B cell (primary cell): Measurements from ENCODE around the gene TMEM120B. TPM values are rescaled to one million over a fixed set of nuclear protein-coding genes. Genes with fewer than 3 reads are reported as not detected.

Experiments
- ATAC-seq: fragments of 200-7000 bp; cut with Tn5 transposase; one replicate; pipeline ENCODE4 v1.10.0; 2021; ENCODE audit warnings: low read depth, mild to moderate bottlenecking, moderate number of reproducible peaks, moderate library complexity
- CTCF ChIA-PET: fragments of 350-600 bp; sonication (Branson Sonifier 250); formaldehyde crosslinking; loops from one replicate; lab custom pipeline; 2021; ENCODE audit warnings: antibody characterized with exemption, inconsistent platforms; lab: Charles Lee
- POLR2A ChIA-PET: fragments of 350-600 bp; sonication (Branson Sonifier 250); formaldehyde crosslinking; loops from one replicate; lab custom pipeline; 2021; ENCODE audit warnings: antibody characterized with exemption; lab: Charles Lee
- DNase-seq: peaks from one replicate; pipeline ENCODE4 v3.0.0; 2013
- H2AFZ ChIP-seq: 2 replicates; pipeline ENCODE4 v1.6.1; 2012; ENCODE audit warnings: mild to moderate bottlenecking, low read depth, low read length; ENCODE audit not compliant: insufficient read depth, poor library complexity, severe bottlenecking
- H3K27ac ChIP-seq, 2 donors: 1 replicate in 1 of 2; 2 replicates in 1 of 2; pipeline ENCODE4 v1.5.1; 2012 to 2013; ENCODE audit warnings: low read length in 2 of 2, mild to moderate bottlenecking in 2 of 2, moderate library complexity in 1 of 2
- H3K27me3 ChIP-seq, 4 experiments: fragments of 200-600 bp in 1 of 4; sonication (generic) in 1 of 4; replicated peaks in 1 of 4; 1 replicate in 2 of 4; 2 replicates in 2 of 4; pipeline versions ENCODE4 v1.6.1 to v1.7.0; 2013 to 2016; ENCODE audit warnings: low read length in 3 of 4, mild to moderate bottlenecking in 2 of 4, mixed read lengths in 1 of 4, moderate library complexity in 1 of 4; ENCODE audit not compliant: insufficient read depth in 4 of 4, control insufficient read depth in 3 of 4; ENCODE audit errors: control extremely low read depth in 1 of 4
- H3K36me3 ChIP-seq, 2 experiments: replicated peaks in 1 of 2; 1 replicate in 1 of 2; 2 replicates in 1 of 2; pipeline versions ENCODE4 v1.6.1 to v1.7.1; 2013; ENCODE audit warnings: low read length in 1 of 2; ENCODE audit not compliant: insufficient read depth in 2 of 2, control insufficient read depth in 1 of 2; ENCODE audit errors: control extremely low read depth in 1 of 2, extremely low read depth in 1 of 2
- H3K4me1 ChIP-seq, 2 donors: fragments of 200-600 bp in 1 of 2; sonication (generic) in 1 of 2; 1 replicate in 1 of 2; 2 replicates in 1 of 2; pipeline versions ENCODE4 v1.5.1 to v1.6.1; 2013 to 2017; ENCODE audit warnings: low read length in 2 of 2; ENCODE audit not compliant: control insufficient read depth in 2 of 2, insufficient read depth in 2 of 2
- H3K4me2 ChIP-seq: replicated peaks from 2 replicates; pipeline ENCODE3; 2012; ENCODE audit warnings: mild to moderate bottlenecking, low read depth, low read length; ENCODE audit not compliant: poor library complexity, severe bottlenecking
- H3K4me3 ChIP-seq, 5 experiments: fragments of 200-600 bp in 1 of 5; sonication (generic) in 1 of 5; 1 replicate in 3 of 5; 2 replicates in 2 of 5; pipeline versions ENCODE4 v1.5.1 to v1.7.0; 2011 to 2016; ENCODE audit warnings: low read length in 4 of 5, mild to moderate bottlenecking in 4 of 5, low read depth in 2 of 5, control low read depth in 1 of 5, moderate library complexity in 1 of 5; ENCODE audit not compliant: insufficient read depth in 1 of 5; ENCODE audit errors: control extremely low read depth in 1 of 5, extremely low read depth in 1 of 5
- H3K79me2 ChIP-seq: fragments of 200-600 bp; sonication (generic); one replicate; pipeline ENCODE4 v1.6.0; 2016; ENCODE audit warnings: low read length; ENCODE audit not compliant: control insufficient read depth, insufficient read depth
- H3K9ac ChIP-seq: fragments of 200-600 bp; sonication (generic); 2 replicates; pipeline ENCODE4 v1.6.1; 2017; ENCODE audit warnings: mild to moderate bottlenecking, low read length, moderate library complexity
- H3K9me3 ChIP-seq, 3 donors: one replicate each; pipeline versions ENCODE4 v1.6.1 to v1.7.1; 2013; ENCODE audit warnings: low read length in 2 of 3; ENCODE audit not compliant: control insufficient read depth in 2 of 3, insufficient read depth in 1 of 3; ENCODE audit errors: control extremely low read depth in 1 of 3
- H4K20me1 ChIP-seq: 2 replicates; pipeline ENCODE4 v1.6.0; 2012; ENCODE audit warnings: mild to moderate bottlenecking, low read length; ENCODE audit not compliant: insufficient read depth, control insufficient read depth, poor library complexity, severe bottlenecking
- H3K27ac Mint-ChIP-seq: one replicate; pipeline ENCODE4 v1.8.0; 2021; ENCODE audit warnings: mixed read lengths
- H3K27me3 Mint-ChIP-seq: one replicate; pipeline ENCODE4 v1.8.0; 2021; ENCODE audit warnings: mixed read lengths
- H3K4me1 Mint-ChIP-seq: one replicate; pipeline ENCODE4 v1.8.0; 2021; ENCODE audit warnings: mixed read lengths
- H3K4me3 Mint-ChIP-seq: one replicate; pipeline ENCODE4 v1.8.0; 2021; ENCODE audit warnings: mixed read lengths
- H3K9me3 Mint-ChIP-seq: one replicate; pipeline ENCODE4 v1.8.0; 2022; ENCODE audit warnings: mixed read lengths; ENCODE audit not compliant: insufficient read depth
- EZH2 ChIP-seq: IDR thresholded peaks from 2 replicates; pipeline ENCODE4 v1.6.1; 2012; ENCODE audit warnings: borderline replicate concordance, low read depth, mild to moderate bottlenecking, moderate library complexity, low read length; ENCODE audit not compliant: insufficient read depth, poor library complexity, severe bottlenecking
- whole genome bisulfite sequencing: methylation state at CpG from one replicate; pipeline ENCODE4 v1.1.5; 2013; ENCODE audit warnings: missing lambda C conversion rate; ENCODE audit not compliant: insufficient coverage; 5-methylcytosine and 5-hydroxymethylcytosine counted together
- intact Hi-C: fragments of 100-400 bp; cut with micrococcal nuclease; formaldehyde crosslinking; loops from one replicate; pipeline ENCODE4 v1.10.0; 2022
- polyA plus RNA-seq: library from polyadenylated mRNA; depleted of rRNA; stranded (reverse); fragments of >200 nt; gene quantifications from 2 replicates; pipeline ENCODE4 v1.2.3, GENCODE V29; 2012
- total RNA-seq, 2 donors: library from RNA; stranded (reverse); fragments of 120-200 nt in 1 of 2; gene quantifications; 1 replicate in 1 of 2; 2 replicates in 1 of 2; pipeline versions ENCODE4 v1.2.3 to v1.2.4, GENCODE V29; 2013 to 2022
- TF ChIP-seq, protein P1 (sequence below): fragments of 200-600 bp; IDR thresholded peaks from one replicate; pipeline ENCODE4 v1.8.0; 2022; ENCODE audit warnings: antibody characterized with exemption, mild to moderate bottlenecking

TMEM120B gene
- total and polyA plus RNA-seq, 2 donors (not counting 1 experiment from before 2014, with no cell fraction given) = 9.2 to 9.7 TPM

- Histone ChIP-seq H4K20me1 (no peaks in the 10 kb centered on the region), H2AFZ (no peak overlapping the region), H3K27ac (no peak overlapping the region), H3K4me3 (no peak overlapping the region), H3K36me3 (no peaks in the 10 kb centered on the region), H3K27me3 (no peaks in the 10 kb centered on the region), H3K9me3 (no peaks in the 10 kb centered on the region), H3K4me1 (no peaks in the 10 kb centered on the region), H3K4me2 (no peak overlapping the region), H3K79me2 (peaks cover 14% of the 10 kb centered on the region), H3K9ac (no peak overlapping the region)
- Mint-ChIP-seq H3K27ac (no peak overlapping the region), H3K4me1 (no peaks in the 10 kb centered on the region), H3K9me3 (no peaks in the 10 kb centered on the region), H3K27me3 (no peaks in the 10 kb centered on the region), H3K4me3 (no peak overlapping the region)
- WGBS = 100% methylated on average over 2 of the region's 3 CpGs
- DNase-seq (no peak), ATAC-seq (no peak)
- no peak for TF ChIP-seq EZH2
- TF ChIP-seq, protein P1, sequence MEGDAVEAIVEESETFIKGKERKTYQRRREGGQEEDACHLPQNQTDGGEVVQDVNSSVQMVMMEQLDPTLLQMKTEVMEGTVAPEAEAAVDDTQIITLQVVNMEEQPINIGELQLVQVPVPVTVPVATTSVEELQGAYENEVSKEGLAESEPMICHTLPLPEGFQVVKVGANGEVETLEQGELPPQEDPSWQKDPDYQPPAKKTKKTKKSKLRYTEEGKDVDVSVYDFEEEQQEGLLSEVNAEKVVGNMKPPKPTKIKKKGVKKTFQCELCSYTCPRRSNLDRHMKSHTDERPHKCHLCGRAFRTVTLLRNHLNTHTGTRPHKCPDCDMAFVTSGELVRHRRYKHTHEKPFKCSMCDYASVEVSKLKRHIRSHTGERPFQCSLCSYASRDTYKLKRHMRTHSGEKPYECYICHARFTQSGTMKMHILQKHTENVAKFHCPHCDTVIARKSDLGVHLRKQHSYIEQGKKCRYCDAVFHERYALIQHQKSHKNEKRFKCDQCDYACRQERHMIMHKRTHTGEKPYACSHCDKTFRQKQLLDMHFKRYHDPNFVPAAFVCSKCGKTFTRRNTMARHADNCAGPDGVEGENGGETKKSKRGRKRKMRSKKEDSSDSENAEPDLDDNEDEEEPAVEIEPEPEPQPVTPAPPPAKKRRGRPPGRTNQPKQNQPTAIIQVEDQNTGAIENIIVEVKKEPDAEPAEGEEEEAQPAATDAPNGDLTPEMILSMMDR = no peak
- ChIA-PET CTCF (interaction anchor here (0.7 to 2.5 kb wide), 2 partner anchors 13 to 42 kb away, joined by 3 to 5 read pairs; partner anchors contain the start of gene TMEM120B), POLR2A (interaction anchor here (0.5 kb wide), 1 partner anchor 58 kb away, joined by 11 read pairs; no protein-coding TSS in a partner anchor)
- intact Hi-C loops = no loop called here
Measured at GRCh38 chr12:121725423-121725822, 12.9 kb downstream of the TMEM120B start.

GRCh38 chr12:121729021-121729420 lies 16.5 kb downstream of the TMEM120B start:
- intact Hi-C loops = no loop called here
- H3K27me3 ChIP-seq = no peaks in the 10 kb centered on the region
- no peaks in the 10 kb centered on the region for H4K20me1 ChIP-seq
- H3K36me3 ChIP-seq = no peaks in the 10 kb centered on the region
- H3K9ac ChIP-seq = no peak overlapping the region
- Mint-ChIP-seq H3K4me1 (no peaks in the 10 kb centered on the region), H3K4me3 (no peak overlapping the region), H3K27me3 (no peaks in the 10 kb centered on the region), H3K9me3 (no peaks in the 10 kb centered on the region), H3K27ac (no peak overlapping the region)
- ChIA-PET POLR2A (no interaction called here), CTCF (interaction anchor here (0.6 kb wide), 1 partner anchor 1345 kb away, joined by 3 read pairs; no protein-coding TSS in a partner anchor)
- H2AFZ ChIP-seq = no peak overlapping the region
- H3K4me1 ChIP-seq = no peaks in the 10 kb centered on the region
- no peak overlapping the region for H3K27ac ChIP-seq
- TF ChIP-seq EZH2 = no peak
- TF ChIP-seq, protein P1 = no peak
- H3K4me2 ChIP-seq = no peak overlapping the region
- no peaks in the 10 kb centered on the region for H3K9me3 ChIP-seq
- WGBS = 87% methylated on average over 6 of the region's 6 CpGs
- DNase-seq (no peak), ATAC-seq (no peak)
- H3K79me2 ChIP-seq = peaks cover 8% of the 10 kb centered on the region
- H3K4me3 ChIP-seq = no peak overlapping the region
